Dermis microvascular lymphatic vessel endothelial cell (primary cell): ENCODE results near the gene DNAJB13. TPM values are rescaled to one million over a fixed set of nuclear protein-coding genes. Genes with fewer than 3 reads are reported as not detected.
"Not testable (repeated sequence)": the region's sequence is repeated elsewhere in the genome, so short reads cannot be mapped to it uniquely, and the experiment has no call there.

Experiments
- DNase-seq, 2 donors: peaks; one replicate each; pipeline versions ENCODE4 v3.0.0 to v3.0.0-alpha.2; 2010; ENCODE audit warnings: low read depth in 2 of 2
- total RNA-seq: library from RNA; depleted of rRNA; stranded (reverse); fragments of >200 nt; gene quantifications from 2 replicates; pipeline ENCODE4 v1.2.1, GENCODE V29; 2014

Gene DNAJB13
- total RNA-seq, 1 donor from 2014 or later: not detected

- no peak for DNase-seq
Measured at GRCh38 chr11:73977856-73978519, 27.2 kb downstream of the DNAJB13 start.

GRCh38 chr11:73978576-73979086, 27.8 kb downstream of the DNAJB13 start:
- DNase-seq: no peak

- DNase-seq: peak; percentile 65 to 79
Measured at GRCh38 chr11:73980001-73980961, 29.5 kb downstream of the DNAJB13 start.

GRCh38 chr11:73981051-73981805, 30.4 kb downstream of the DNAJB13 start:
- no peak for DNase-seq

GRCh38 chr11:73982595-73982989, 31.8 kb downstream of the DNAJB13 start, which contains the start of gene UCP2:
Gene UCP2, minus strand, starts transcription at chr11:73982843. Its CDS starts 4,465 bp downstream, at chr11:73978378.
- peak; percentile 45 to 88 for DNase-seq

GRCh38 chr11:73982990-73983740, 32.3 kb downstream of the DNAJB13 start:
- DNase-seq: peak; percentile 83 to 96

- peak in 1 of 2 donors; percentile 14 for DNase-seq
Measured at GRCh38 chr11:73983741-73984538, 33.1 kb downstream of the DNAJB13 start.

- not testable (repeated sequence) for DNase-seq
Measured at GRCh38 chr11:73985661-73986060, 34.8 kb downstream of the DNAJB13 start.

- DNase-seq: no peak
Measured at GRCh38 chr11:73988227-73988626, 37.4 kb downstream of the DNAJB13 start.

GRCh38 chr11:73989156-73989555, 38.3 kb downstream of the DNAJB13 start:
- peak in 1 of 2 donors; percentile 15 for DNase-seq

- no peak for DNase-seq
Measured at GRCh38 chr11:73990730-73991129, 39.9 kb downstream of the DNAJB13 start.

GRCh38 chr11:73991471-73992006, 40.7 kb downstream of the DNAJB13 start:
- no peak for DNase-seq

- DNase-seq: peak; percentile 58 to 60
Measured at GRCh38 chr11:73995247-73995646, 44.4 kb downstream of the DNAJB13 start.

- no peak for DNase-seq
Measured at GRCh38 chr11:73995731-73996130, 44.9 kb downstream of the DNAJB13 start.

GRCh38 chr11:73996161-73996747, 45.4 kb downstream of the DNAJB13 start:
- no peak for DNase-seq

GRCh38 chr11:73997120-73997770, 46.4 kb downstream of the DNAJB13 start:
- DNase-seq: no peak

- DNase-seq: no peak
Measured at GRCh38 chr11:73998846-73999575, 48.2 kb downstream of the DNAJB13 start.
